K562 (cell line): ENCODE data around the gene HEY2. TPM values are rescaled to one million over a fixed set of nuclear protein-coding genes. Genes with fewer than 3 reads are reported as not detected.

Source experiments
- ATAC-seq: fragments of 200-7000 bp; cut with Tn5 transposase; 3 replicates; pipeline ENCODE4 v1.9.1; 2020; ENCODE audit warnings: moderate library complexity
- BruUV-seq: library from RNA; stranded (reverse); fragments of 400-500 nt; replicated peaks from 2 replicates; lab custom pipeline; 2021; lab: Mats Ljungman, UMichigan
- CTCF ChIA-PET: fragments of 300-600 bp; formaldehyde crosslinking; extraction: SDS; loops from one replicate; lab custom pipeline; 2021; ENCODE audit warnings: low intra/inter-chr PET ratio; lab: Yijun Ruan, JAX
- POLR2A ChIA-PET: fragments of 300-600, 350-650 bp; sonication (Branson Sonifier 250); formaldehyde crosslinking; extraction: SDS; loops from one replicate; lab custom pipeline; 2021; ENCODE audit warnings: antibody characterized with exemption, inconsistent platforms; lab: Yijun Ruan, JAX
- DNase-seq, 4 experiments: peaks; one replicate each; pipeline versions ENCODE4 v3.0.0 to v3.0.0-alpha.2; 2011 to 2018; ENCODE audit warnings: low spot score in 3 of 4, mixed read lengths in 3 of 4; ENCODE audit errors: extremely low read depth in 1 of 4
- FAIRE-seq: peaks from 2 replicates; lab custom pipeline; 2011; peaks lifted over from hg19 to GRCh38; lab: Jason Lieb, UNC
- H2AFZ ChIP-seq: 2 replicates; pipeline ENCODE4 v1.6.0; 2011; ENCODE audit warnings: low read depth, low read length, control low read depth, inconsistent platforms
- H3K27ac ChIP-seq: fragments of 200-600 bp; 3 replicates; pipeline ENCODE4 v1.8.0; 2011; ENCODE audit warnings: low read depth, mild to moderate bottlenecking, control low read depth, inconsistent platforms, low read length, moderate library complexity, mixed read lengths; ENCODE audit errors: extremely low read depth
- H3K27me3 ChIP-seq, 2 experiments: fragments of 300-600 bp in 1 of 2; 2 replicates in 1 of 2; 3 replicates in 1 of 2; pipeline versions ENCODE4 v1.6.0 to v1.8.0; 2011; ENCODE audit warnings: inconsistent platforms in 2 of 2, low read length in 2 of 2, mild to moderate bottlenecking in 1 of 2, mixed read lengths in 1 of 2, moderate library complexity in 1 of 2; ENCODE audit not compliant: control insufficient read depth in 2 of 2, insufficient read depth in 2 of 2
- H3K36me3 ChIP-seq: fragments of 300-600 bp; 3 replicates; pipeline ENCODE4 v1.8.0; 2011; ENCODE audit warnings: mild to moderate bottlenecking, low read length, inconsistent platforms; ENCODE audit not compliant: control insufficient read depth, insufficient read depth
- H3K4me1 ChIP-seq, 2 experiments: fragments of 200-600 bp in 1 of 2; replicated peaks in 1 of 2; 2 replicates in 1 of 2; 3 replicates in 1 of 2; pipeline versions ENCODE4 v1.5.1 to v1.8.0; 2011; ENCODE audit warnings: inconsistent platforms in 2 of 2, low read length in 2 of 2, mild to moderate bottlenecking in 1 of 2, mixed read lengths in 1 of 2, moderate library complexity in 1 of 2; ENCODE audit not compliant: control insufficient read depth in 2 of 2, insufficient read depth in 2 of 2
- H3K4me2 ChIP-seq: 2 replicates; pipeline ENCODE4 v1.6.1; 2011; ENCODE audit warnings: low read length, control low read depth, inconsistent platforms, mixed read lengths; ENCODE audit not compliant: insufficient read depth
- H3K4me3 ChIP-seq: fragments of 200-600 bp; sonication (generic), shearing (Covaris generic); 2 replicates; pipeline ENCODE4 v1.5.1; 2016; ENCODE audit warnings: control low read depth, inconsistent platforms
- H3K79me2 ChIP-seq: fragments of 200-600 bp; 3 replicates; pipeline ENCODE4 v1.8.0; 2011; ENCODE audit warnings: low read length, inconsistent platforms; ENCODE audit not compliant: control insufficient read depth, insufficient read depth
- H3K9ac ChIP-seq, 2 experiments: 2 replicates each; pipeline versions ENCODE4 v1.6.0 to v1.6.1; 2011; ENCODE audit warnings: low read depth in 2 of 2, low read length in 2 of 2, control low read depth in 1 of 2, inconsistent platforms in 1 of 2, mild to moderate bottlenecking in 1 of 2, mixed read lengths in 1 of 2; ENCODE audit not compliant: insufficient read depth in 1 of 2
- H3K9me1 ChIP-seq: one replicate; pipeline ENCODE4 v1.6.0; 2011; ENCODE audit warnings: inconsistent platforms, mild to moderate bottlenecking, low read length, moderate library complexity; ENCODE audit not compliant: control insufficient read depth, insufficient read depth
- H3K9me3 ChIP-seq: replicated peaks from 2 replicates; pipeline ENCODE4 v1.5.1; 2011; ENCODE audit warnings: low read depth, low read length, inconsistent platforms; ENCODE audit not compliant: control insufficient read depth, insufficient read depth
- H4K20me1 ChIP-seq: replicated peaks from 2 replicates; pipeline ENCODE4 v1.6.1; 2011; ENCODE audit warnings: low read length, inconsistent platforms, mixed read lengths; ENCODE audit not compliant: control insufficient read depth, insufficient read depth
- ARNT ChIP-seq, 2 experiments: fragments of 450-650 bp; IDR thresholded peaks; 2 replicates each; pipeline ENCODE4 v1.6.1; 2016; ENCODE audit warnings: mild to moderate bottlenecking in 1 of 2
- CHD2 ChIP-seq: IDR thresholded peaks from 2 replicates; pipeline ENCODE4 v1.6.1; 2011; ENCODE audit warnings: low read depth, low read length
- CUX1 ChIP-seq: fragments of 200-800 bp; sonication (Bioruptor generic); IDR thresholded peaks from 2 replicates; pipeline ENCODE4 v1.6.1; 2016; ENCODE audit warnings: missing genetic modification characterization, missing compliant biosample characterization
- ELF4 ChIP-seq: fragments of 450-650 bp; formaldehyde crosslinking; IDR thresholded peaks from 2 replicates; pipeline ENCODE4 v1.4.0; 2022; ENCODE audit warnings: missing genetic modification characterization
- ZNF175 ChIP-seq: fragments of 200-800 bp; sonication (Bioruptor generic); IDR thresholded peaks from 2 replicates; pipeline ENCODE4 v1.6.1; 2016; ENCODE audit warnings: low read depth, mild to moderate bottlenecking, missing genetic modification characterization, missing compliant biosample characterization
- ZNF239 ChIP-seq: fragments of 250-450 bp; sonication (Bioruptor Pico); IDR thresholded peaks from 2 replicates; pipeline ENCODE4 v1.4.0; 2020; ENCODE audit warnings: mild to moderate bottlenecking
- ZNF75A ChIP-seq: fragments of 450-650 bp; formaldehyde crosslinking; IDR thresholded peaks from 2 replicates; pipeline ENCODE4 v1.4.0; 2020; ENCODE audit warnings: mild to moderate bottlenecking
- WGBS: fragments of 100-300 bp; shearing (Covaris generic); methylation state at CpG from one replicate; pipeline ENCODE4 v1.1.6; 2016; ENCODE audit warnings: low coverage, mixed read lengths; ENCODE audit not compliant: insufficient coverage; ENCODE audit errors: missing lambda C conversion rate; 5-methylcytosine and 5-hydroxymethylcytosine counted together
- in situ Hi-C: fragments of 300-500 bp; cut with MboI; formaldehyde crosslinking; loops from 4 replicates; pipeline ENCODE4 v1.15.0; 2018; ENCODE audit warnings: inconsistent platforms, mixed read lengths
- intact Hi-C: fragments of 100-400 bp; cut with micrococcal nuclease; formaldehyde crosslinking; loops from 2 replicates; pipeline ENCODE4 v1.14.2; 2022
- polyA plus RNA-seq, 8 experiments: library from polyadenylated mRNA; depleted of rRNA in 4 of 8; stranded (reverse) in 5 of 8; unstranded in 3 of 8; fragments of >200 nt; fragmentation: Nextera tagmentation in 2 of 8; fragmentation: Illumina TruSeq in 1 of 8; extraction: Ambion mirVana in 2 of 8; extraction: Trizol in 1 of 8; gene quantifications; 2 replicates each; pipeline versions ENCODE4 v1.2.1 to v1.2.3, GENCODE V29; 2011 to 2014; ENCODE audit warnings: inconsistent platforms in 1 of 8, missing spikeins in 1 of 8
- total RNA-seq, 7 experiments: library from RNA; depleted of rRNA in 6 of 7; stranded (reverse); fragments of >200 nt in 6 of 7; fragmentation: Illumina TruSeq in 2 of 7; extraction: Trizol in 2 of 7; gene quantifications; 2 replicates each; pipeline versions ENCODE4 v1.2.1 to v1.2.3, GENCODE V29; 2011 to 2021; ENCODE audit warnings: low replicate concordance in 1 of 7
- TF ChIP-seq, protein P1 (sequence below): fragments of 450-650 bp; IDR thresholded peaks from one replicate; pipeline ENCODE4 v1.6.1; 2018; ENCODE audit warnings: mild to moderate bottlenecking, moderate library complexity; ENCODE audit not compliant: partially characterized antibody

HEY2 gene
- total and polyA plus RNA-seq, 9 of the 15 experiments (the other 6 are each of a cell fraction or from before 2014, with no cell fraction given), result 0.03 to 0.07 (median 0.06) TPM; not detected in 5

GRCh38 chr6:125741336-125741735 lies 8.1 kb upstream of the HEY2 start (continued):
- TF ChIP-seq, protein P1, sequence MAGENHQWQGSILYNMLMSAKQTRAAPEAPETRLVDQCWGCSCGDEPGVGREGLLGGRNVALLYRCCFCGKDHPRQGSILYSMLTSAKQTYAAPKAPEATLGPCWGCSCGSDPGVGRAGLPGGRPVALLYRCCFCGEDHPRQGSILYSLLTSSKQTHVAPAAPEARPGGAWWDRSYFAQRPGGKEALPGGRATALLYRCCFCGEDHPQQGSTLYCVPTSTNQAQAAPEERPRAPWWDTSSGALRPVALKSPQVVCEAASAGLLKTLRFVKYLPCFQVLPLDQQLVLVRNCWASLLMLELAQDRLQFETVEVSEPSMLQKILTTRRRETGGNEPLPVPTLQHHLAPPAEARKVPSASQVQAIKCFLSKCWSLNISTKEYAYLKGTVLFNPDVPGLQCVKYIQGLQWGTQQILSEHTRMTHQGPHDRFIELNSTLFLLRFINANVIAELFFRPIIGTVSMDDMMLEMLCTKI, result no peak

DNA sequence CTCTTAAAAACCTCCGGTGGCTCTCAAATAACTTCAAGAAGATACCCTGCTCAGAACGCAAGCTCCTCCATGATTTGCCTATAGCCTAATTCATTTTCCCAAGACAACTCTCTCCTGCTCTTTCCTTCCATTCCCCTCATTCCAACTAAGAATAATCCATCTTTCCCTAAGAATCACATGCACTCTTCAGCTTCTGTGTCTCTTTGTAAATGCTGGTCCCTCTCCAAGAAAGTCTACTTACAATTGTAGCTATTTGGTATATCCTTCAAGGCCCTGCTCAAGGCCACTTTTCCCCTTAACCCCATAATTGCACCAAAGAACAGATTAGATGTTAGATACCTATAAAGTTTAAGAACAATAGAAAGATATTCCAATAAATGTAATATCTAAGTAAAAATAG lies 7.4 kb upstream of the HEY2 start:
- H3K9ac ChIP-seq, result no peak overlapping the region
- no peak overlapping the region for H3K4me3 ChIP-seq
- BruUV-seq, result no TSS peak
- DNase-seq, result no peak
- H3K36me3 ChIP-seq, result no peaks in the 10 kb centered on the region
- no peak for ATAC-seq
- no peaks in the 10 kb centered on the region; a peak in 3 of 5 replicates for H3K4me1 ChIP-seq
- ChIA-PET POLR2A (interaction anchor here (1.1 to 1.2 kb wide), 2 partner anchors 12 to 18 kb away, joined by 3 to 4 read pairs; no protein-coding TSS in a partner anchor), CTCF (no interaction called here)
- H3K27me3 ChIP-seq, result peaks cover 16 to 20% of the 10 kb centered on the region in 2 experiments; a peak in 4 of 5 replicates
- intact Hi-C loops (no loop called here), in situ Hi-C loops (no loop called here)
- H3K27ac ChIP-seq, result no peak overlapping the region
- no peak overlapping the region for H3K4me2 ChIP-seq
- no peaks in the 10 kb centered on the region for H3K9me1 ChIP-seq
- H3K9me3 ChIP-seq, result no peaks in the 10 kb centered on the region
- TF ChIP-seq ZNF75A (CRISPR knock-in tag) (no peak), ARNT (IDR thresholded peaks at IDR 0.05) (no peak), ZNF239 (CRISPR knock-in tag) (peak; percentile 18; the same call in 1 of the 2 replicates), ELF4 (CRISPR knock-in tag) (no peak), CUX1 (no peak), CHD2 (no peak), ZNF175 (CRISPR knock-in tag) (no peak)
- no peaks in the 10 kb centered on the region for H3K79me2 ChIP-seq
- no peaks in the 10 kb centered on the region for H4K20me1 ChIP-seq
- 18% methylated on average over 2 of the region's 2 CpGs for WGBS
- FAIRE-seq, result no peak
- H2AFZ ChIP-seq, result no peak overlapping the region
